CD4-positive, alpha-beta T cell treated with Interferon gamma for 1 hour (primary cell): ENCODE measurements around the gene SLC66A1.

ENCODE experiments used
- DNase-seq: peaks from one replicate; pipeline ENCODE4 v3.0.0-alpha.2; 2020

The SLC66A1 gene

GRCh38 chr1:19306941-19307340, 5.2 kb upstream of the SLC66A1 start:
- DNase-seq: no peak

GRCh38 chr1:19307794-19308508, 4.2 kb upstream of the SLC66A1 start:
- DNase-seq: no peak

- no peak for DNase-seq
These were observed 3.6 kb upstream of the SLC66A1 start for GRCh38 chr1:19308509-19308907.

- DNase-seq: no peak
These were observed 2.9 kb upstream of the SLC66A1 start for GRCh38 chr1:19309123-19309813.

GRCh38 chr1:19310061-19310460, 2.1 kb upstream of the SLC66A1 start:
- DNase-seq: no peak

GRCh38 chr1:19310720-19311502, 1.2 kb upstream of the SLC66A1 start:
- no peak for DNase-seq

GRCh38 chr1:19311503-19311930, 609 bp upstream of the SLC66A1 start:
- DNase-seq: no peak

- no peak for DNase-seq
These were observed 883 bp downstream of the SLC66A1 start for GRCh38 chr1:19312782-19313635.

GRCh38 chr1:19313636-19313959, 1.5 kb downstream of the SLC66A1 start:
- no peak for DNase-seq

- DNase-seq: no peak
These were observed 2.1 kb downstream of the SLC66A1 start for GRCh38 chr1:19313961-19314882.

- DNase-seq: peak; percentile 52
These were observed 3.5 kb downstream of the SLC66A1 start for GRCh38 chr1:19315378-19316198.

GRCh38 chr1:19317126-19317910, 5.2 kb downstream of the SLC66A1 start:
- DNase-seq: no peak

- no peak for DNase-seq
These were observed 7.1 kb downstream of the SLC66A1 start for GRCh38 chr1:19319196-19319595.

GRCh38 chr1:19321071-19321470, 8.9 kb downstream of the SLC66A1 start:
- no peak for DNase-seq

- no peak for DNase-seq
These were observed 10.4 kb downstream of the SLC66A1 start for GRCh38 chr1:19322481-19322880.

GRCh38 chr1:19323987-19324664, 12.0 kb downstream of the SLC66A1 start:
- no peak for DNase-seq

- DNase-seq: no peak
These were observed 12.5 kb downstream of the SLC66A1 start for GRCh38 chr1:19324665-19324990.

- no peak for DNase-seq
These were observed 13.3 kb downstream of the SLC66A1 start for GRCh38 chr1:19325368-19325957.
